Breast epithelium (tissue), 4 donors: ENCODE results near the gene KCND3. TPM values are rescaled to one million over a fixed set of nuclear protein-coding genes. Genes with fewer than 3 reads are reported as not detected.

ENCODE experiments used
- DNase-seq, 2 donors: peaks; one replicate each; pipeline ENCODE4 v3.0.0-alpha.2; 2019; ENCODE audit warnings: low spot score in 2 of 2
- H3K27ac ChIP-seq, 2 donors: fragments of 200-600 bp; sonication (generic) in 1 of 2; one replicate each; pipeline ENCODE4 v1.5.1; 2016 to 2019; ENCODE audit warnings: mild to moderate bottlenecking in 1 of 2
- H3K27me3 ChIP-seq, 2 donors: fragments of 200-600 bp; sonication (generic) in 1 of 2; one replicate each; pipeline versions ENCODE4 v1.5.1 to v1.6.0; 2017 to 2019; ENCODE audit warnings: control low read depth in 1 of 2, mild to moderate bottlenecking in 1 of 2
- H3K36me3 ChIP-seq: fragments of 200-600 bp; one replicate; pipeline ENCODE4 v1.5.1; 2019
- H3K4me1 ChIP-seq, 2 donors: fragments of 200-600 bp; sonication (generic); one replicate each; pipeline ENCODE4 v1.5.1; 2016 to 2019; ENCODE audit warnings: control low read depth in 1 of 2
- H3K4me3 ChIP-seq, 3 donors: fragments of 200-600 bp; sonication (generic); 1 replicate in 2 of 3; 2 replicates in 1 of 3; pipeline ENCODE4 v1.5.1; 2016 to 2019; ENCODE audit warnings: mild to moderate bottlenecking in 3 of 3, moderate library complexity in 2 of 3
- H3K9me3 ChIP-seq, 2 donors: fragments of 200-600 bp; sonication (generic) in 1 of 2; one replicate each; pipeline ENCODE4 v1.5.1; 2016 to 2019; ENCODE audit warnings: control low read depth in 1 of 2
- POLR2A ChIP-seq: fragments of 450-650 bp; IDR thresholded peaks from one replicate; pipeline ENCODE4 v1.6.1; 2016; ENCODE audit warnings: antibody characterized with exemption, mild to moderate bottlenecking, moderate library complexity
- POLR2AphosphoS5 ChIP-seq, 3 donors: sonication (generic); formaldehyde crosslinking; IDR thresholded peaks; one replicate each; pipeline ENCODE4 v1.6.1; 2017; ENCODE audit warnings: antibody characterized with exemption in 3 of 3
- intact Hi-C: fragments of 100-400 bp; cut with DNase I; formaldehyde crosslinking; loops from one replicate; pipeline ENCODE4 v1.15.1; 2023; ENCODE audit warnings: low total_unique reads
- total RNA-seq, 3 donors: library from RNA; depleted of rRNA; stranded (reverse); fragments of >200 nt; gene quantifications; one replicate each; pipeline ENCODE4 v1.1.0, GENCODE V29; 2016
- TF ChIP-seq, protein P1 (sequence below), 3 donors: fragments of 450-650 bp; IDR thresholded peaks; one replicate each; pipeline ENCODE4 v1.5.1; 2016 to 2017; ENCODE audit warnings: antibody characterized with exemption in 3 of 3, mild to moderate bottlenecking in 3 of 3, moderate library complexity in 3 of 3

Gene KCND3
- total RNA-seq, 3 donors from 2014 or later: 5.9 to 10.2 (median 6.7) TPM

DNA sequence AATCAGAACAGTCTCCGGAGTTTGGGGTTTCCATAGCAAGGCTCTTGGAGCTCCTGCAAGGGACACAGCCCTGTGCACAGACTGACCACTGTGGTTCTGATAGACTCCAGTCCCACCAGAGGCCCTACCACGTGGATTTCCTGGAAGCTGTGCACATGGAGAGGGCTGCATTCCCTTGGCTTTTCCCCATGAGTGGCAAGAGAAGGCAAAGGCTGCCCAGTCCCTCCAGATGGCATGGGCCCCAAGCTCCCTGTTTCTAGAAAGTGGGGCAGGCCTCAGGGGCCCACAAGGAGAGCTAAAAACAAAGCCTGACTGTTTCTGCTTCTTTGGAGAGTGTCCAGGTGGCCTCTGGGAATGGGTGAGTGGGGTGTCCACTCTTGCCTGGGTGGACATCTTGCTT is 146.3 kb downstream of the KCND3 start:
- no peak for DNase-seq
- Histone ChIP-seq H3K27me3 (no peaks in the 10 kb centered on the region), H3K4me3 (no peak overlapping the region), H3K4me1 (no peaks in the 10 kb centered on the region), H3K9me3 (no peaks in the 10 kb centered on the region), H3K27ac (no peak overlapping the region), H3K36me3 (no peaks in the 10 kb centered on the region)
- intact Hi-C loops: no loop called here
- TF ChIP-seq POLR2A (no peak), POLR2AphosphoS5 (IDR thresholded peaks at IDR 0.05) (no peak)
- TF ChIP-seq, protein P1, sequence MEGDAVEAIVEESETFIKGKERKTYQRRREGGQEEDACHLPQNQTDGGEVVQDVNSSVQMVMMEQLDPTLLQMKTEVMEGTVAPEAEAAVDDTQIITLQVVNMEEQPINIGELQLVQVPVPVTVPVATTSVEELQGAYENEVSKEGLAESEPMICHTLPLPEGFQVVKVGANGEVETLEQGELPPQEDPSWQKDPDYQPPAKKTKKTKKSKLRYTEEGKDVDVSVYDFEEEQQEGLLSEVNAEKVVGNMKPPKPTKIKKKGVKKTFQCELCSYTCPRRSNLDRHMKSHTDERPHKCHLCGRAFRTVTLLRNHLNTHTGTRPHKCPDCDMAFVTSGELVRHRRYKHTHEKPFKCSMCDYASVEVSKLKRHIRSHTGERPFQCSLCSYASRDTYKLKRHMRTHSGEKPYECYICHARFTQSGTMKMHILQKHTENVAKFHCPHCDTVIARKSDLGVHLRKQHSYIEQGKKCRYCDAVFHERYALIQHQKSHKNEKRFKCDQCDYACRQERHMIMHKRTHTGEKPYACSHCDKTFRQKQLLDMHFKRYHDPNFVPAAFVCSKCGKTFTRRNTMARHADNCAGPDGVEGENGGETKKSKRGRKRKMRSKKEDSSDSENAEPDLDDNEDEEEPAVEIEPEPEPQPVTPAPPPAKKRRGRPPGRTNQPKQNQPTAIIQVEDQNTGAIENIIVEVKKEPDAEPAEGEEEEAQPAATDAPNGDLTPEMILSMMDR (IDR thresholded peaks at IDR 0.05): no peak

DNA sequence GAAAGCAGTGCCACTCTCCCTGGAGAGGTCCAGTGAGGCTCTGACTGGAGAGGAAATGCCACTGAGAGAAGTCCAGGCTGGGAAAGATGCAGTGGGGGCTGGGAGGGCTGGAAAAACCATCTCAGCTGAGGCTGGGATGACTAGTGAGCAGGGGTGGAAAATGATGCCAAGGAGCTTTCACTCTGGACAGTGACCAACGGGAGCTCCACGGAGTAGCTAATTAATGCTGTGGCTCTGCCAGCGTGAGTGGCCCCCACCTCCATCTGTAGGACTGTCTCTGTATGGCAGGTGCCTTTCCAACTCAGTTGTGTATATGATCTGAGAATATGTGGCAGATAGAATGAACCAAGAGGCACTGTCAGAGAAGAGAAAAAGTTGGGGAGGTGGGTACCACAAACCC is 147.1 kb downstream of the KCND3 start:
- Histone ChIP-seq H3K27ac (no peak overlapping the region), H3K36me3 (no peaks in the 10 kb centered on the region), H3K4me1 (no peaks in the 10 kb centered on the region), H3K4me3 (no peak overlapping the region), H3K9me3 (no peaks in the 10 kb centered on the region), H3K27me3 (no peaks in the 10 kb centered on the region)
- no peak for DNase-seq
- intact Hi-C loops: no loop called here
- TF ChIP-seq, protein P1 (IDR thresholded peaks at IDR 0.05): no peak
- TF ChIP-seq POLR2A (no peak), POLR2AphosphoS5 (IDR thresholded peaks at IDR 0.05) (no peak)

DNA sequence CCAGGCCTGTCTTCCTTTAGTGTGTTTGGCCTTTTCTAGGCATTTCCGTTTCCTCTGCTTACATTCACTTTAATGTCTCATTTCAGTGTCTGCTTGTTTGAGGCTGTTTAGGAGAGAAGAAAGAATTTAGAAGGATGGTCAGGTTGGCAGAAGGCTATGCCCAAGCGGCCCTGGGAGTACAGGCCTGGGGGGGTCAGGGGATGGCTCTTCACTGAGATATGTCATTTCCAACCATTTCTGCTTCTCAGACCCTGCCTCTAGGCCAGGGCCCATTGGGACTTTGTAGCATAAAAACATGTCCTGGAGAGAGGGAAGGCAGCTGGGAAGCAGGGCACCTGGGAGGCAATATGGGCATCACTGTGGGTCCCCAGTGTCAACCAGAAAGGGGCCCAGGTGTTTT is 147.7 kb downstream of the KCND3 start:
- Histone ChIP-seq H3K27ac (no peak overlapping the region), H3K9me3 (no peaks in the 10 kb centered on the region), H3K4me1 (no peaks in the 10 kb centered on the region), H3K4me3 (no peak overlapping the region), H3K27me3 (no peaks in the 10 kb centered on the region), H3K36me3 (no peaks in the 10 kb centered on the region)
- intact Hi-C loops: no loop called here
- no peak for DNase-seq
- TF ChIP-seq, protein P1 (IDR thresholded peaks at IDR 0.05): no peak
- no peak for TF ChIP-seq POLR2A
- TF ChIP-seq POLR2AphosphoS5 (IDR thresholded peaks at IDR 0.05): no peak

DNA sequence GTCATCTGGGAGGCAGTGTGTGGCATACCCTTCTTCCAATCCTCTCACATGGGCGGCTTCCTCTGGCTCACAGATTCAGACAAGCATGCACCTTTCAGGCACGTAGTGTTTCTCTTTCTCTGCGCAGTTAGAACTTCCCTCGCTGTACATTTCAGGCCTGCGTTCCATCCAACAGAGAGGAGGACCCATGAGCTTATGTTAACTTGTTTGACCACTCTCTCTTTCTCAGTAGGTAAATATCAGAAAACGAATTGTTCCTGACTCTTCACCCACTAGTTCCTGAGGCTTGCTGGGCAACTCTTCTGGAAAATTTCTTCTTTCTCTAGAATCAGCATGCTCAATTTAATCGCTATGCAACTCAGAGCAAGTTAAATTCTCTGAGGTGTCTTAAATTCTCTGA is 148.3 kb downstream of the KCND3 start:
- no peak for TF ChIP-seq POLR2A
- TF ChIP-seq POLR2AphosphoS5 (IDR thresholded peaks at IDR 0.05): no peak
- TF ChIP-seq, protein P1 (IDR thresholded peaks at IDR 0.05): no peak
- Histone ChIP-seq H3K27me3 (no peaks in the 10 kb centered on the region), H3K27ac (no peak overlapping the region), H3K4me3 (no peak overlapping the region), H3K36me3 (no peaks in the 10 kb centered on the region), H3K9me3 (no peaks in the 10 kb centered on the region), H3K4me1 (no peaks in the 10 kb centered on the region)
- intact Hi-C loops: no loop called here
- no peak for DNase-seq

DNA sequence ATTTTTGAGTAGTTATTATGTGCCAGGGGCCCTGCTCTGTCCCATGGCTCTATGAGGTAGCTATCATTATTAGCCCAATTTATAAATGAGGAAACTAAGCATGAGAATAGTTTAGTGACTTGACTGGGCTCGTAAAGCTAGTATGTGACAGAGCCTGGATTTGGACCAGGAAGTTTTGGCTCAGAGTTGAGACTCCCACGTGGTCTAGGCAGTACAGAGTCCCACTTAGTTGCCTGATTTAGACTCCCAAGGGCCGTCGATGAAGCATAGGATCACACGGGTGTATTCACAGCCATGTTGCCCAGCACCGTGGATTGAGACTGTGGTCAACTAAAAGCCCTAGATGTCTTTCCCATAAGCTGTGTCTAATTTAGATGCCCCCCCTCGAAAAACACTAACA is 152.1 kb downstream of the KCND3 start:
- no peak overlapping the region for H3K27ac ChIP-seq
- TF ChIP-seq POLR2A: no peak
- TF ChIP-seq, protein P1 (IDR thresholded peaks at IDR 0.05): no peak
- no peak for TF ChIP-seq POLR2AphosphoS5 (IDR thresholded peaks at IDR 0.05)
- no peaks in the 10 kb centered on the region for H3K9me3 ChIP-seq
- no peaks in the 10 kb centered on the region for H3K36me3 ChIP-seq
- no peaks in the 10 kb centered on the region for H3K27me3 ChIP-seq
- DNase-seq: no peak
- no peaks in the 10 kb centered on the region for H3K4me1 ChIP-seq
- intact Hi-C loops: no loop called here
- H3K4me3 ChIP-seq: no peak overlapping the region
